ENCODE data around the gene PPP2R2D.

- TF ChIP-seq, protein P1, sequence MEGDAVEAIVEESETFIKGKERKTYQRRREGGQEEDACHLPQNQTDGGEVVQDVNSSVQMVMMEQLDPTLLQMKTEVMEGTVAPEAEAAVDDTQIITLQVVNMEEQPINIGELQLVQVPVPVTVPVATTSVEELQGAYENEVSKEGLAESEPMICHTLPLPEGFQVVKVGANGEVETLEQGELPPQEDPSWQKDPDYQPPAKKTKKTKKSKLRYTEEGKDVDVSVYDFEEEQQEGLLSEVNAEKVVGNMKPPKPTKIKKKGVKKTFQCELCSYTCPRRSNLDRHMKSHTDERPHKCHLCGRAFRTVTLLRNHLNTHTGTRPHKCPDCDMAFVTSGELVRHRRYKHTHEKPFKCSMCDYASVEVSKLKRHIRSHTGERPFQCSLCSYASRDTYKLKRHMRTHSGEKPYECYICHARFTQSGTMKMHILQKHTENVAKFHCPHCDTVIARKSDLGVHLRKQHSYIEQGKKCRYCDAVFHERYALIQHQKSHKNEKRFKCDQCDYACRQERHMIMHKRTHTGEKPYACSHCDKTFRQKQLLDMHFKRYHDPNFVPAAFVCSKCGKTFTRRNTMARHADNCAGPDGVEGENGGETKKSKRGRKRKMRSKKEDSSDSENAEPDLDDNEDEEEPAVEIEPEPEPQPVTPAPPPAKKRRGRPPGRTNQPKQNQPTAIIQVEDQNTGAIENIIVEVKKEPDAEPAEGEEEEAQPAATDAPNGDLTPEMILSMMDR (IDR thresholded peaks at IDR 0.05), result no peak
- TF ChIP-seq POLR2A (IDR thresholded peaks at IDR 0.05), result no peak
- no peak for TF ChIP-seq POLR2AphosphoS5 (IDR thresholded peaks at IDR 0.05)
These were observed 82.0 kb downstream of the PPP2R2D start for GRCh38 chr10:131982796-131983195.
